GM12878 (cell line): ENCODE measurements around the gene ZBTB4. TPM values are rescaled to one million over a fixed set of nuclear protein-coding genes. Genes with fewer than 3 reads are reported as not detected.

Experiments used
- ATAC-seq: fragments of 200-7000 bp; cut with Tn5 transposase; 3 replicates; pipeline ENCODE4 v1.9.1; 2020; ENCODE audit warnings: mild to moderate bottlenecking, moderate library complexity
- BruUV-seq: library from RNA; stranded (reverse); fragments of 400-500 nt; replicated peaks from 2 replicates; lab custom pipeline; 2021; lab: Mats Ljungman, UMichigan
- CTCF ChIA-PET: fragments of 300-600 bp; sonication (Branson Sonifier 250); formaldehyde crosslinking; extraction: SDS; loops from one replicate; lab custom pipeline; 2021; ENCODE audit warnings: inconsistent platforms; lab: Yijun Ruan, JAX
- POLR2A ChIA-PET: fragments of 350-600 bp; formaldehyde crosslinking; extraction: SDS; loops from one replicate; lab custom pipeline; 2021; ENCODE audit warnings: inconsistent platforms; lab: Charles Lee
- RAD21 ChIA-PET: fragments of 300-600 bp; sonication (Branson Sonifier 250); formaldehyde crosslinking; loops from one replicate; lab custom pipeline; 2023; ENCODE audit warnings: antibody characterized with exemption; ENCODE audit not compliant: unreplicated experiment; lab: Charles Lee
- SMC1A ChIA-PET: fragments of 300-600 bp; sonication (Branson Sonifier 250); formaldehyde crosslinking; loops from one replicate; lab custom pipeline; 2023; ENCODE audit not compliant: unreplicated experiment, uncharacterized antibody; lab: Charles Lee
- DNase-seq: peaks from one replicate; pipeline ENCODE4 v3.0.0-alpha.2; 2011; ENCODE audit warnings: low read depth, low spot score
- FAIRE-seq: peaks from 3 replicates; lab custom pipeline; 2011; peaks lifted over from hg19 to GRCh38; lab: Jason Lieb, UNC
- H2AFZ ChIP-seq: 2 replicates; pipeline ENCODE4 v1.6.0; 2011; ENCODE audit warnings: low read depth, low read length, control low read depth; ENCODE audit not compliant: control insufficient read depth
- H3K27ac ChIP-seq: 2 replicates; pipeline ENCODE4 v1.5.1; 2011; ENCODE audit warnings: control low read depth; ENCODE audit not compliant: control insufficient read depth, insufficient read depth
- H3K27me3 ChIP-seq, 2 experiments: replicated peaks in 1 of 2; 2 replicates each; pipeline versions ENCODE4 v1.6.0 to v1.6.1; 2011; ENCODE audit warnings: low read length in 1 of 2; ENCODE audit not compliant: control insufficient read depth in 2 of 2, insufficient read depth in 2 of 2
- H3K36me3 ChIP-seq, 2 experiments: 2 replicates each; pipeline ENCODE4 v1.5.1; 2011; ENCODE audit warnings: low read length in 1 of 2; ENCODE audit not compliant: control insufficient read depth in 2 of 2, insufficient read depth in 2 of 2
- H3K4me1 ChIP-seq: 2 replicates; pipeline ENCODE4 v1.6.1; 2011; ENCODE audit warnings: mild to moderate bottlenecking, low read length, moderate library complexity, mixed read lengths; ENCODE audit not compliant: control insufficient read depth, insufficient read depth
- H3K4me2 ChIP-seq: 2 replicates; pipeline ENCODE4 v1.6.0; 2011; ENCODE audit warnings: control low read depth; ENCODE audit not compliant: control insufficient read depth, insufficient read depth
- H3K4me3 ChIP-seq: fragments of 200-600 bp; sonication (generic); 2 replicates; pipeline ENCODE4 v1.5.1; 2016
- H3K79me2 ChIP-seq: 2 replicates; pipeline ENCODE4 v1.6.0; 2011; ENCODE audit warnings: low read length; ENCODE audit not compliant: control insufficient read depth, insufficient read depth
- H3K9ac ChIP-seq: 2 replicates; pipeline ENCODE4 v1.8.0; 2011; ENCODE audit warnings: low read length, control low read depth, mixed read lengths; ENCODE audit not compliant: control insufficient read depth, insufficient read depth
- H3K9me3 ChIP-seq: replicated peaks from 3 replicates; pipeline ENCODE4 v1.5.1; 2011; ENCODE audit warnings: mild to moderate bottlenecking, low read length; ENCODE audit not compliant: control insufficient read depth, insufficient read depth
- H4K20me1 ChIP-seq: 2 replicates; pipeline ENCODE4 v1.6.0; 2011; ENCODE audit not compliant: control insufficient read depth, insufficient read depth
- DPF2 ChIP-seq: fragments of 450-650 bp; IDR thresholded peaks from 2 replicates; pipeline ENCODE4 v1.6.1; 2017; ENCODE audit warnings: mild to moderate bottlenecking
- HSF1 ChIP-seq: fragments of 150-350 bp; IDR thresholded peaks from 2 replicates; pipeline ENCODE4 v1.6.1; 2014; ENCODE audit warnings: mild to moderate bottlenecking, low read depth, low read length
- NFIC ChIP-seq: IDR thresholded peaks from 2 replicates; pipeline ENCODE4 v1.6.1; 2012; ENCODE audit warnings: low read depth, mild to moderate bottlenecking, inconsistent platforms, low read length, moderate library complexity
- PAX8 ChIP-seq: fragments of 450-650 bp; IDR thresholded peaks from 2 replicates; pipeline ENCODE4 v1.6.1; 2017; ENCODE audit warnings: mild to moderate bottlenecking, moderate library complexity
- PBX3 ChIP-seq: IDR thresholded peaks from 2 replicates; pipeline ENCODE4 v1.6.1; 2011; ENCODE audit warnings: mild to moderate bottlenecking, low read depth, low read length, moderate library complexity; ENCODE audit not compliant: insufficient replicate concordance
- TCF3 ChIP-seq: IDR thresholded peaks from 2 replicates; pipeline ENCODE4 v1.6.1; 2012; ENCODE audit warnings: low read depth, mild to moderate bottlenecking, low read length, borderline replicate concordance; ENCODE audit not compliant: insufficient read depth
- WGBS: methylation state at CpG from one replicate; pipeline ENCODE4 v1.1.6; 2016; ENCODE audit warnings: low lambda C conversion rate; ENCODE audit not compliant: insufficient replicate concordance, insufficient coverage; ENCODE audit errors: missing lambda C conversion rate; 5-methylcytosine and 5-hydroxymethylcytosine counted together
- in situ Hi-C: fragments of 300-500 bp; cut with MboI; formaldehyde crosslinking; loops from 9 replicates; pipeline ENCODE4 v1.14.3; 2018; ENCODE audit warnings: mixed read lengths
- intact Hi-C: fragments of 100-400 bp; cut with micrococcal nuclease; formaldehyde crosslinking; loops from one replicate; pipeline ENCODE4 v1.14.2; 2022; ENCODE audit not compliant: unreplicated experiment
- polyA plus RNA-seq, 11 experiments: library from polyadenylated mRNA; depleted of rRNA in 4 of 11; unstranded in 6 of 11; stranded (reverse) in 5 of 11; fragments of >200 nt; fragmentation: Nextera tagmentation in 4 of 11; fragmentation: Illumina TruSeq in 1 of 11; extraction: Ambion mirVana in 4 of 11; extraction: Trizol in 1 of 11; gene quantifications; 1 replicate in 1 of 11; 2 replicates in 10 of 11; pipeline versions ENCODE4 v1.2.1 to v1.2.3, GENCODE V29; 2011 to 2016; ENCODE audit warnings: inconsistent platforms in 2 of 11, missing spikeins in 2 of 11, low read depth in 1 of 11
- total RNA-seq, 4 experiments: library from RNA; depleted of rRNA in 3 of 4; stranded (reverse); fragments of >200 nt in 3 of 4; fragmentation: Illumina TruSeq in 1 of 4; extraction: Trizol in 1 of 4; gene quantifications; 2 replicates each; pipeline versions ENCODE4 v1.2.1 to v1.2.3, GENCODE V29; 2013 to 2021

The ZBTB4 gene
- total and polyA plus RNA-seq, 10 of the 15 experiments (the other 5 are each of a cell fraction or from before 2014, with no cell fraction given), result 2.0 to 14.9 (median 6.9) TPM

- Histone ChIP-seq H4K20me1 (no peaks in the 10 kb centered on the region), H3K4me3 (no peak overlapping the region), H3K4me2 (no peak overlapping the region), H3K79me2 (no peaks in the 10 kb centered on the region; the same call in 1 of the 2 replicates), H3K4me1 (peaks cover 27% of the 10 kb centered on the region), H3K36me3 (no peaks in the 10 kb centered on the region), H3K9ac (no peak overlapping the region), H3K27ac (no peak overlapping the region), H3K9me3 (no peaks in the 10 kb centered on the region), H3K27me3 (peaks cover 1 to 4% of the 10 kb centered on the region in 2 experiments; a peak in 3 of 4 replicates), H2AFZ (no peak overlapping the region)
- no peak for TF ChIP-seq NFIC
- TF ChIP-seq HSF1, result no peak
- WGBS, result 95% methylated on average over 2 of the region's 2 CpGs
- ATAC-seq, result no peak
- ChIA-PET CTCF (interaction anchor here (1.0 to 2.7 kb wide), 3 partner anchors 12 to 74 kb away, joined by 3 to 20 read pairs (median 3); no protein-coding TSS in a partner anchor), RAD21 (interaction anchor here (2.5 kb wide), 1 partner anchor 118 kb away, joined by 12 read pairs; the partner anchor contains the start of gene SENP3), SMC1A (interaction anchor here (1.1 to 1.9 kb wide), 3 partner anchors 11 to 119 kb away, joined by 3 to 8 read pairs (median 8); partner anchors contain the start of genes SLC35G6 and ZBTB4), POLR2A (interaction anchor here (0.7 to 8.2 kb wide), 6 partner anchors 9 to 119 kb away, joined by 3 to 63 read pairs (median 8); partner anchors contain the start of genes POLR2A and SENP3)
- no peak for DNase-seq
- FAIRE-seq, result no peak
- no TSS peak for BruUV-seq
- in situ Hi-C loops (no loop called here), intact Hi-C loops (no loop called here)
These were observed 37.3 kb downstream of the ZBTB4 start for GRCh38 chr17:7442142-7442541.

- Histone ChIP-seq H3K9ac (no peak overlapping the region), H3K9me3 (no peaks in the 10 kb centered on the region), H3K79me2 (peaks cover 5% of the 10 kb centered on the region), H3K27me3 (peaks cover 0 to 4% of the 10 kb centered on the region in 2 experiments; a peak in 3 of 4 replicates), H3K36me3 (no peaks in the 10 kb centered on the region), H3K4me3 (0 out of 2 replicates have a peak overlapping the region, but pooled peaks have one; percentile 1), H3K4me2 (peak overlapping the region; percentile 89; the same call in 1 of the 2 replicates), H3K27ac (no peak overlapping the region), H3K4me1 (peaks cover 32% of the 10 kb centered on the region), H2AFZ (no peak overlapping the region), H4K20me1 (no peaks in the 10 kb centered on the region)
- ChIA-PET SMC1A (interaction anchor here (0.6 to 1.9 kb wide), 8 partner anchors 10 to 249 kb away, joined by 3 to 8 read pairs (median 4); partner anchors contain the start of genes SLC35G6 and ZBTB4), POLR2A (interaction anchor here (0.6 to 8.2 kb wide), 16 partner anchors 10 to 177 kb away, joined by 3 to 63 read pairs (median 4); partner anchors contain the start of genes POLR2A, SENP3 and TMEM256), RAD21 (interaction anchor here (0.6 to 2.5 kb wide), 7 partner anchors 11 to 119 kb away, joined by 3 to 12 read pairs (median 3); partner anchors contain the start of genes SENP3 and TMEM256), CTCF (interaction anchor here (0.6 to 2.8 kb wide), 7 partner anchors 13 to 186 kb away, joined by 3 to 20 read pairs (median 3); partner anchors contain the start of genes NEURL4, SAT2 and SENP3)
- 78% methylated on average over 6 of the region's 7 CpGs for WGBS
- ATAC-seq (no peak), DNase-seq (no peak), FAIRE-seq (no peak)
- intact Hi-C loops, result no loop called here
- in situ Hi-C loops, result no loop called here
- no TSS peak for BruUV-seq
- TF ChIP-seq HSF1 (no peak), PBX3 (no peak), DPF2 (no peak), TCF3 (no peak), PAX8 (no peak)
These were observed 38.2 kb downstream of the ZBTB4 start for GRCh38 chr17:7441266-7441665.
